ENCODE results near the gene DMRT2. TPM values are rescaled to one million over a fixed set of nuclear protein-coding genes. Genes with fewer than 3 reads are reported as not detected.

DMRT2 gene
- total RNA-seq (2022; extraction: Qiagen RNA extraction), result 0.05 to 0.12 TPM (median 0.06 TPM) in 3 of 5 replicates, not detected in the others

DNA sequence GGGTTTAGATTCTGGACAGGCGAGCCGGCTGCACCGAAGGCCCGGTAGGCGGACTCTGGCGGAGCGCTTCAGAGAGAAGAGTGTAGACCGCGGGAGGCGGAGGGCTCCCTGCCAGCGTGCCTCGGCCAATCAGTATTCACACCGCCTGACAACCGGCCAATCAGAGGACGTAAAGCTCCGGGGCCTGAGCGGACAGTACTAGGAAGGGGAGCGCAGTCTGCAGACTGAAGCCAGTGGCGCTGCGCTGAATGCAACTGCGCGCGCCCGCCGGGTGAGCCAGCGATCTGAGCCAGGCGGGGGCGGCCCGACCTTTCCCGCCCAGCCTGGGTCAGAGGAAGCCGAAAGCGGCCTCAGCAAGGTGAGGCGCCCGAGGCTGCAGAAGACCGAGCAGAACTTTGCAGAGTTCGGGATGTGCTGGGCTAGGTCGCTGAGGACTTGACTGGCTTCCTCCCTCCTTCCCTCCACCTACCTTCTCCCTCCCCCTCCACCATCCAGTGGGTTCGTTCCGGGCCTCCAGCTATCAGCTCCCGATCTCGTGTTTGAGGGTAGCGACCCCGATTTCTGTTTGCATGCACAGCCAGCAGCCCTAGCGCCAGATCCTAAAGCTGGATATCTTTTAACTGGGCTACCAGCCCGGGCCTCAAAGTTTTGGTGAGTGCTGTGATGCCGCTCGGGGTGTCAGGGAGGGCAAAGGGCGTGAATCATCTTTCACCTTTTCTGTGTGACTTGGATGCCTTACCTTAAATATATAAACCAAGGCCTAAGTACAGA is at the start of gene DMRT2:
DMRT2 (plus strand) TSS at position 233 of the 771 bp plus-strand sequence. CDS start 1,257 bp downstream, outside the sequence.

Other genes starting within 250 kb of the DMRT2 start
- gene DMRT1, start 208.7 kb upstream of the DMRT2 start, total RNA-seq (2022; extraction: Qiagen RNA extraction), result 0.04 to 0.11 TPM (median 0.08 TPM) in 4 of 5 replicates, not detected in the other
- not detected in 5 replicates for gene DMRT3, start 73.7 kb upstream of the DMRT2 start, total RNA-seq (2022; extraction: Qiagen RNA extraction)